Right lobe of liver (tissue), 6 donors: ENCODE data around the gene FOXK2. TPM values are rescaled to one million over a fixed set of nuclear protein-coding genes. Genes with fewer than 3 reads are reported as not detected.

Experiments used
- ATAC-seq, 4 donors: fragments of 200-7000 bp; cut with Tn5 transposase; one replicate each; pipeline ENCODE4 v1.9.1; 2020; ENCODE audit warnings: mild to moderate bottlenecking in 4 of 4, moderate library complexity in 4 of 4
- DNase-seq, 3 donors: peaks; one replicate each; pipeline ENCODE4 v3.0.0-alpha.2; 2020
- H3K27ac ChIP-seq, 3 donors: fragments of 200-600 bp; one replicate each; pipeline ENCODE4 v1.8.0; 2022
- H3K27me3 ChIP-seq, 2 donors: fragments of 200-600 bp; one replicate each; pipeline ENCODE4 v1.8.0; 2022
- H3K36me3 ChIP-seq, 4 donors: fragments of 200-600 bp; sonication (generic) in 1 of 4; one replicate each; pipeline versions ENCODE4 v1.5.1 to v1.8.0; 2017 to 2022; ENCODE audit warnings: control low read depth in 1 of 4
- H3K4me1 ChIP-seq, 4 donors: fragments of 200-600 bp; sonication (generic) in 1 of 4; one replicate each; pipeline versions ENCODE4 v1.5.1 to v1.8.0; 2017 to 2022; ENCODE audit warnings: control low read depth in 1 of 4
- H3K4me3 ChIP-seq, 3 donors: fragments of 200-600 bp; one replicate each; pipeline ENCODE4 v1.8.0; 2022
- H3K9me3 ChIP-seq, 4 donors: fragments of 200-600 bp; sonication (generic) in 1 of 4; one replicate each; pipeline versions ENCODE4 v1.5.1 to v1.8.0; 2017 to 2022; ENCODE audit warnings: control low read depth in 1 of 4
- CTCF ChIP-seq, 4 donors: fragments of 200-600 bp in 3 of 4; fragments of 450-650 bp in 1 of 4; IDR thresholded peaks; one replicate each; pipeline versions ENCODE4 v1.5.1 to v1.8.0; 2016 to 2022; ENCODE audit warnings: antibody characterized with exemption in 4 of 4, mild to moderate bottlenecking in 2 of 4
- POLR2A ChIP-seq: fragments of 450-650 bp; IDR thresholded peaks from one replicate; pipeline ENCODE4 v1.6.1; 2017; ENCODE audit warnings: antibody characterized with exemption, mild to moderate bottlenecking
- WGBS: methylation state at CpG from one replicate; pipeline ENCODE4 v1.1.6; 2018; ENCODE audit warnings: low coverage, low lambda C conversion rate; ENCODE audit not compliant: insufficient coverage; ENCODE audit errors: missing lambda C conversion rate; 5-methylcytosine and 5-hydroxymethylcytosine counted together
- intact Hi-C, 2 donors: fragments of 100-400 bp; cut with DNase I; formaldehyde crosslinking; loops; one replicate each; pipeline versions ENCODE4 v1.11.2 to v1.14.1; 2022
- total RNA-seq, 6 experiments: library from RNA; depleted of rRNA in 2 of 6; stranded (reverse); fragments of >200 nt in 2 of 6; fragmentation: NEBNext Ultra II Directional in 3 of 6; extraction: Animal tissue kit (Norgen Biotek cat#: 25700) in 3 of 6; gene quantifications; one replicate each; pipeline versions ENCODE4 v1.1.0 to v1.2.4, GENCODE V29; 2016 to 2023
- donor health status: DM: no; HTN: yes; CAD: no.
- donor health status: DM: no; HTN: no; CAD: no.
- donor health status: DM: no; HTN: no; CAD: no.
- donor health status: DM: no; HTN: yes; CAD: no.
- donor health status: DM: no; HTN: yes; CAD: no.

The FOXK2 gene
- total RNA-seq, 6 experiments from 2014 or later, result 14.1 to 20.5 (median 16.1) TPM

DNA sequence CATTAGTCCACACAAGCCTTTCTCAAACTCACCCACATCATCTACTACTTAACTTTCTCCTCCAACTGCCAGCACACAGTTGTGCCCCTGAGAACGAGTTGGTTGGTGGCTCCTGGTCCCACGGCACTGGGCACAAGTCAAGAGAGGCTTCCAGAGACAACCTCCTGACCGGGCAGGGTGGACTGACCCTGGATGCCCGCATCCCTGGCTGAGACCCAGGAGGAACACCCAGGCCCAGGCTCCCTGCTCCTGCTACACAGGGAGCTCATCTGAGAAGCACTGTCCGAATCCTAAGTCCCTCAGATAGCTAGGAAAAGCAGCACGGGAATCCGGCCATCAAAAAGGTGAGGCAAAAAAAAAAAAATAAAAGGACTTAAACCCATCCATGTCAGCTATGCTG is 99.7 kb downstream of the FOXK2 start:
- DNase-seq (no peak), ATAC-seq (no peak)
- no peak overlapping the region for H3K4me3 ChIP-seq
- H3K4me1 ChIP-seq, result no peaks in the 10 kb centered on the region
- H3K9me3 ChIP-seq, result no peaks in the 10 kb centered on the region
- H3K27me3 ChIP-seq, result no peaks in the 10 kb centered on the region
- 82% methylated on average over 5 of the region's 7 CpGs for WGBS
- H3K27ac ChIP-seq, result no peak overlapping the region
- intact Hi-C loops, result no loop called here
- H3K36me3 ChIP-seq, result peaks cover 0 to 89% (median 10%) of the 10 kb centered on the region in 4 donors
- TF ChIP-seq CTCF (IDR thresholded peaks at IDR 0.05), result no peak

DNA sequence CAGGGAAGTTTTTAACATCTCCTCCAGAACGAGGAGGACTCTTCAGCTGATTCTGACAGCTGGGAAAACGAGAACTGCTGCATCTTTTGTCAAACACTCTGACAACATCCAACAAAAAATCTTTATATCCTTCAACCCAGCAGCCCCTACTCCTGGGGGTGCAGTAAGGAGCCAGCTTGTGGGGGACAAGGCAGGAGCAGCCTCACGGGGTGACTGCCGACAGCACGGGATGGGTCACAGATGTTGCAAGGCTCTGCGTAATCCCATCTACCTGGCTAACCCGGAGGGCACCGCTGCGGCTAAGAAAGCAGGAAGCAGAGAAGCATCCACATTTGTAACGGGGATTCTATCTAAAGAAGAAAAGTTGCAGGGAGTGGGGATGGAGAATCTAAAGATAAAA is 100.1 kb downstream of the FOXK2 start:
- ATAC-seq (no peak), DNase-seq (no peak)
- H3K4me3 ChIP-seq, result no peak overlapping the region
- H3K27ac ChIP-seq, result no peak overlapping the region
- H3K36me3 ChIP-seq, result peaks cover 0 to 89% (median 11%) of the 10 kb centered on the region in 4 donors
- TF ChIP-seq CTCF (IDR thresholded peaks at IDR 0.05) (no peak), POLR2A (no peak)
- WGBS, result 92% methylated on average over 8 of the region's 10 CpGs
- no peaks in the 10 kb centered on the region for H3K27me3 ChIP-seq
- intact Hi-C loops, result no loop called here
- H3K9me3 ChIP-seq, result no peaks in the 10 kb centered on the region
- H3K4me1 ChIP-seq, result no peaks in the 10 kb centered on the region

- WGBS, result 73% methylated on average over 15 of the region's 15 CpGs
- no peak for TF ChIP-seq CTCF (IDR thresholded peaks at IDR 0.05)
- TF ChIP-seq POLR2A, result no peak
- Histone ChIP-seq H3K36me3 (peaks cover 0 to 84% (median 15%) of the 10 kb centered on the region in 4 donors), H3K4me1 (no peaks in the 10 kb centered on the region), H3K27me3 (no peaks in the 10 kb centered on the region), H3K4me3 (no peak overlapping the region), H3K9me3 (no peaks in the 10 kb centered on the region), H3K27ac (no peak overlapping the region)
- ATAC-seq (no peak), DNase-seq (no peak)
- intact Hi-C loops, result no loop called here
These were observed 104.2 kb downstream of the FOXK2 start for GRCh38 chr17:82623707-82624106.

- H3K27ac ChIP-seq, result no peak overlapping the region
- no peak overlapping the region for H3K4me3 ChIP-seq
- no peaks in the 10 kb centered on the region for H3K4me1 ChIP-seq
- H3K27me3 ChIP-seq, result no peaks in the 10 kb centered on the region
- peak in 2 of 4 donors; percentile 19 to 42 for ATAC-seq
- TF ChIP-seq CTCF (IDR thresholded peaks at IDR 0.05), result no peak
- no peak for TF ChIP-seq POLR2A
- peaks cover 0 to 55% (median 14%) of the 10 kb centered on the region in 4 donors for H3K36me3 ChIP-seq
- 83% methylated on average over 16 of the region's 21 CpGs for WGBS
- intact Hi-C loops, result no loop called here
- H3K9me3 ChIP-seq, result no peaks in the 10 kb centered on the region
- no peak for DNase-seq
These were observed 107.9 kb downstream of the FOXK2 start for GRCh38 chr17:82627405-82627804.

DNA sequence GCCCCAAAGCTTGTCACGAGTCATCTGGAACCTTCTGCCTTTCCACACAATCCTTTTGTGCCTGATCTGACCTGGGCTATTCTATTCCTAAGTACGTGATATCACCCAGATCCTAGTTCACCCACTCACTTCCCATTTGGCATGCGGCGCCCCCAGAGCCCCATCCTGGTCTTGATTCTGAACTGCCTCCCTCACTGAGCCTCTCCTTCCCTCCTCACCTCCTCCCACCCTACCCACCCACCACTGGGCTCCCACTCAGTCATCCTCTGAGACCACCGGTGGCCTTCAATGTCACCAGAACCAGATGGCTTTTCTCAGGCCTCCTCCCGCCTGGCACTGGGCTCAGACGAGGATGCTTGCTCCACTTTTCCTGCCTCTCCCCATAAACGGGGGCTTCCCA is 110.2 kb downstream of the FOXK2 start:
- TF ChIP-seq CTCF (IDR thresholded peaks at IDR 0.05) (no peak), POLR2A (no peak)
- intact Hi-C loops, result no loop called here
- peaks cover 0 to 39% (median 15%) of the 10 kb centered on the region in 4 donors for H3K36me3 ChIP-seq
- H3K27ac ChIP-seq, result no peak overlapping the region
- H3K9me3 ChIP-seq, result no peaks in the 10 kb centered on the region
- DNase-seq, result no peak
- H3K4me3 ChIP-seq, result no peak overlapping the region
- H3K27me3 ChIP-seq, result no peaks in the 10 kb centered on the region
- no peak for ATAC-seq
- no peaks in the 10 kb centered on the region for H3K4me1 ChIP-seq
- WGBS, result 83% methylated on average over 6 of the region's 8 CpGs
